Brain microvascular endothelial cell (primary cell): ENCODE measurements around the gene SLC38A6.

Experiments
- DNase-seq: peaks from one replicate; pipeline ENCODE4 v3.0.0-alpha.2; 2020
- H3K27ac ChIP-seq: fragments of 250-450 bp; sonication (Bioruptor Pico); 2 replicates; pipeline ENCODE4 v1.5.1; 2020; ENCODE audit warnings: mild to moderate bottlenecking, moderate library complexity
- H3K27me3 ChIP-seq: fragments of 250-450 bp; sonication (Bioruptor Pico); replicated peaks from 2 replicates; pipeline ENCODE4 v1.5.1; 2020; ENCODE audit warnings: mild to moderate bottlenecking
- H3K36me3 ChIP-seq: fragments of 250-450 bp; sonication (Bioruptor Pico); replicated peaks from 2 replicates; pipeline ENCODE4 v1.5.1; 2020; ENCODE audit warnings: mild to moderate bottlenecking
- H3K4me3 ChIP-seq: 2 replicates; pipeline ENCODE4 v1.5.1; 2011; ENCODE audit warnings: low read depth, mild to moderate bottlenecking, control low read depth, low read length, moderate library complexity
- in situ Hi-C: cut with HindIII; loops from 2 replicates; pipeline ENCODE4 v1.10.0; 2017; ENCODE audit warnings: low sequenced_read_pairs, low pct_ligation_motif_present
- TF ChIP-seq, protein P1 (sequence below): IDR thresholded peaks from 2 replicates; pipeline ENCODE4 v1.5.1; 2011; ENCODE audit warnings: low read depth, mild to moderate bottlenecking, moderate library complexity, low read length, control low read depth, inconsistent platforms; ENCODE audit errors: missing control alignments

The SLC38A6 gene

DNA sequence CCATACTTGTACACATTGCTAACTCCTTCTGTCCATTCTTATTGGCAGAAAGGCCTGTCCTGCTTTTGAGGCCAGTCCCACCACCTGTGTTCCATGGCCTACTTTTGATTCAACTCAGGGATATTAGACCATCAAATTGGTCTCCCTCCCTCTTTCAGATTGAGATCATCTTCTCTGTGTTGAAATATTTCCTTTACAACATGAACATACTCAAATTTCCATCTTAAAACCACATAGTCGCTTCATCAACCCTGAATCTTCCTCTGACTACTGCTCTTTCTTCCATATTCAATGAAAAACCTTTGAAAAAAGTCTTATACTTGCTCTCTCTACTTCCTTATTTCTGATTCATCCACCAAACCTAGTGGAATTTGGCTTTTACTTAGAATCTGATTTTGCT lies 35.1 kb upstream of the SLC38A6 start:
- in situ Hi-C loops = no loop called here
- no peaks in the 10 kb centered on the region for H3K27me3 ChIP-seq
- no peak for DNase-seq
- TF ChIP-seq, protein P1, sequence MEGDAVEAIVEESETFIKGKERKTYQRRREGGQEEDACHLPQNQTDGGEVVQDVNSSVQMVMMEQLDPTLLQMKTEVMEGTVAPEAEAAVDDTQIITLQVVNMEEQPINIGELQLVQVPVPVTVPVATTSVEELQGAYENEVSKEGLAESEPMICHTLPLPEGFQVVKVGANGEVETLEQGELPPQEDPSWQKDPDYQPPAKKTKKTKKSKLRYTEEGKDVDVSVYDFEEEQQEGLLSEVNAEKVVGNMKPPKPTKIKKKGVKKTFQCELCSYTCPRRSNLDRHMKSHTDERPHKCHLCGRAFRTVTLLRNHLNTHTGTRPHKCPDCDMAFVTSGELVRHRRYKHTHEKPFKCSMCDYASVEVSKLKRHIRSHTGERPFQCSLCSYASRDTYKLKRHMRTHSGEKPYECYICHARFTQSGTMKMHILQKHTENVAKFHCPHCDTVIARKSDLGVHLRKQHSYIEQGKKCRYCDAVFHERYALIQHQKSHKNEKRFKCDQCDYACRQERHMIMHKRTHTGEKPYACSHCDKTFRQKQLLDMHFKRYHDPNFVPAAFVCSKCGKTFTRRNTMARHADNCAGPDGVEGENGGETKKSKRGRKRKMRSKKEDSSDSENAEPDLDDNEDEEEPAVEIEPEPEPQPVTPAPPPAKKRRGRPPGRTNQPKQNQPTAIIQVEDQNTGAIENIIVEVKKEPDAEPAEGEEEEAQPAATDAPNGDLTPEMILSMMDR = no peak
- no peak overlapping the region for H3K4me3 ChIP-seq
- no peaks in the 10 kb centered on the region for H3K36me3 ChIP-seq
- no peak overlapping the region for H3K27ac ChIP-seq

DNA sequence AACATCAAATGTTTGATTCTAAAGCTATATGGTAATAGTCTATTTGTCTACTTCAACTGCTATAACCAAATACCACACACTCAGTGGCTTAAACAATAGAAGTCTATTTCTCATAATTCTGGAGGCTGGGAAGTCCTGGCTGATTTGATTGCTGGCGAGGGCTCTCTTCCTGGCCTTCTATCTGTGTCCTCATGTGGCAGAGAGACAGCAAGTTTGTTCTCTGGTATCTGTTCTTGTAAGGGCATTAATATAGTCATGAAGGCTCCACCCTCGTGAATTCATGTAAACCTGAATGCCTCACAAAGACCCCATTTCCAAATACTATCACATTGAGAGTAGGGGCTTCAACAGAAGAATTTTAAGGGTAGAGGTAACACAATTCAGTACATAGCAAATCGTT lies 34.3 kb upstream of the SLC38A6 start:
- no peak for DNase-seq
- in situ Hi-C loops = no loop called here
- no peak overlapping the region for H3K27ac ChIP-seq
- H3K36me3 ChIP-seq = no peaks in the 10 kb centered on the region
- H3K27me3 ChIP-seq = no peaks in the 10 kb centered on the region
- H3K4me3 ChIP-seq = no peak overlapping the region
- TF ChIP-seq, protein P1 = no peak

DNA sequence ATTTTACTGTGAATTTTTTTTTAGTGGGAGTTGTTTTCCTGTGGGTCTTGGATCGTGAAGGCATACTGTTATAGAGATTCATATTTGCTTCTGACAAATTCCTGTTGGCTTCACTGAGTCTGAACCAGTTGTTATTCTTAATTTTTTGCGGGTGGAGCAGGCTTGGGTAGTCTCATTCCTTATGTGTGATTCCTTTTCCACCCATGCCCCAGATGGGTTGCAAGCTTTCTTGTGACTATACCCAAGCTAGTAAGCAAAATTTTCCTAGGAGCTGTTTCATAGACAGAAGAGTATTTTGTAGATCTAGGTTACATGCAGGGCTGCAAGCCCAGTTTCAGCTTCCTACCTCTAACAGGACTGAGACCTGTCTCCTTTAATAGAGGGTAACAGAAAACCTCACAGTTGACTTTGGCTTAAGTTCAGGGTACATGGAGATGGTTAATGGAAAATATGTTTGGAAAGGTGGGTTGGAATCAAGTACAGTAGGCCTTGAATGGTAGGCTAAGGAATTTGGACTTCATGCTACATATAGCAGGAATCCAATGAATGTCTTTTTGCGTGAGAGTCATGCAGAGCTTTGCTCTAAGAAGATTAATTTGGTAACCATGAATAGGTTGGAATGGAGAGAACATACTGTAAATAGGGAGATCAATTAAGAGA lies 29.1 kb upstream of the SLC38A6 start:
- no peaks in the 10 kb centered on the region for H3K36me3 ChIP-seq
- H3K4me3 ChIP-seq = no peak overlapping the region
- in situ Hi-C loops = no loop called here
- TF ChIP-seq, protein P1 = no peak
- no peak for DNase-seq
- H3K27me3 ChIP-seq = no peaks in the 10 kb centered on the region
- no peak overlapping the region for H3K27ac ChIP-seq

DNA sequence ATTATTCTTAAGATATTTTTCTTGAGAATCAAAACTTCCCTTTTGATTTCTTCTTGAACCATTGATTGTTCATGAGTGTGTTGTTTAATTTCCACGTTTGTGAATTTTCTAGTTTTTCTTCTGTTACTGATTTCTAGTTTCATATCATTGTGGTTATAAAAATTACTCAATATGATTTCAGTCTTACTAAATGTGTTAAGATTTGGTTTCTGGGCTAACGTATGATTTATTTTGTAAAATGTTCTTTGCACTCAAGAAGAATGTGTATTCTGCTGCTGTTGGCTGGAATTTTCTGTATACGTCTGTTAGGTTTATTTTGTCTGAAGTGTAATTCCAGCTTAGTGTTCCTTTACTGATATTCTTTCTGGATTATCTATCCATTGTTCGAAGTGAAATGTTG lies 24.8 kb upstream of the SLC38A6 start:
- in situ Hi-C loops = no loop called here
- H3K4me3 ChIP-seq = no peak overlapping the region
- TF ChIP-seq, protein P1 = no peak
- no peaks in the 10 kb centered on the region for H3K27me3 ChIP-seq
- DNase-seq = no peak
- no peak overlapping the region for H3K27ac ChIP-seq
- no peaks in the 10 kb centered on the region for H3K36me3 ChIP-seq

DNA sequence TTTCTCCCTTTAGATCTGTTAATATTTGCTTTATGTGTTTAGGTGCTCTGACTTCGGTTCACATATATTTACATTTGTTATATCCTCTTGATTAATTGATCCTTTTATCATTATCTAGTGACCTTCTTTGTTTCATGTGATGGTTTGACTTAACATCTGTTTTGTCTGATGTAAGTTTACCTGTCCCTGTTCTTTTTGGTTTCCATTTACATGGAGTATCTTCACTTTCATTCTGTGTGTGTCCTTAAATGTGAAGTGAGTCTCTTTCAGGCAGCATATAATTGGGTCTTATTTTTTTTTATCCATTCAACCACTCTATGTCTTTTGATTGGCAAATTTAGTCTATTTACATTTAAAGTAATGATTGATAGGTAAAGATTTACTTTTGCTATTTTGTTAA lies 24.4 kb upstream of the SLC38A6 start:
- Histone ChIP-seq H3K27me3 (no peaks in the 10 kb centered on the region), H3K27ac (no peak overlapping the region), H3K4me3 (no peak overlapping the region), H3K36me3 (no peaks in the 10 kb centered on the region)
- TF ChIP-seq, protein P1 = no peak
- in situ Hi-C loops = no loop called here
- no peak for DNase-seq

DNA sequence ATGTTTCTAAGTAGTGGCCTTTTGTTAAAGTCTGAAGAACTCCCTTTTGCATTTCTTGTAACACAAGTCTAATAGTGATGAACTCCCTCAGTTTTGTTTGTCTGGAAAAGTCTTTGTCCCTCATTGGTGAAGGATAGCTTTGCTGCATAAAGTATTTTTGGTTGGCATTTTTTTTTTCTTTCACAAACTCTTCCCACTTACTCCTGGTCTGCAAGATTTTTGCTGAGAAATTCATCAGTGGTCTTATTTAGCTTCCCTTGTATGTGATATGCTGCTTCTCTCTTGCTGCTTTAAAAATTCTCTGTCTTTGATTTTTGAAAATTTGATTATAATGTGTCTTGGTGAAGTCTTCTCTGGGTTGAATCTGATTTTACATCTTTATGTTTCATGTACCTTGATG lies 22.9 kb upstream of the SLC38A6 start:
- Histone ChIP-seq H3K27ac (no peak overlapping the region), H3K36me3 (no peaks in the 10 kb centered on the region), H3K27me3 (no peaks in the 10 kb centered on the region), H3K4me3 (no peak overlapping the region)
- in situ Hi-C loops = no loop called here
- no peak for DNase-seq
- TF ChIP-seq, protein P1 = no peak
